Measurements from ENCODE around the gene SLIRP.

GRCh38 chr14:77673193-77673592, 34.7 kb upstream of the SLIRP start:
- no peak for TF ChIP-seq CTCF (IDR thresholded peaks at IDR 0.05; ENCODE audit: poor library complexity)
- TF ChIP-seq EZH2 (IDR thresholded peaks at IDR 0.05; ENCODE audit: borderline replicate concordance), result no peak
- no peak for TF ChIP-seq EZH2phosphoT487 (IDR thresholded peaks at IDR 0.05; ENCODE audit: low read depth, severe bottlenecking, unreplicated experiment)

All from hepatocyte (in vitro differentiated cells).